Activated CD8-positive, alpha-beta memory T cell treated with anti-CD3 and anti-CD28 coated beads for 4 hours (primary cell): Measurements from ENCODE around the gene CCDC169.

Experiments used
- DNase-seq, 2 donors: peaks; one replicate each; pipeline ENCODE4 v3.0.0-alpha.2; 2020; ENCODE audit warnings: low read depth in 2 of 2

The CCDC169 gene

DNA sequence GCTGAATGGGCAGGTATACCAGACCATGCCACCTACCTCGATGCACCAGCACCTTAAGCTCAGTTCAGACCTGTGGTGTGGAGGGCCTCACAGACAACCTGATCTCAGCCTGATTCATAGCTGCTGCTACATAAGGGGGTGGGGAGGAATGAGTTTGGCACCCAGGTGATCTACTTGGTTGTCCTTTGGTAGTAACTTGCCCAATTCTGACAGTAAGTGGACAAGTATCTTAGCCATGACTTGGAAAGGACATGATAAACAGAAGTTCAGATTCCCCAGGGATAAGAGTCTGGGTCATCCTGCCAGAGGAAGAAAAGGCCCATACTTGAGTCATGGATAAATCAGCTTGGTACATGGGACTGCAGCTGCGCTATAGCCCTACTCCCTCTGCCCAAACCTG is 54.9 kb downstream of the CCDC169 start:
- no peak for DNase-seq

DNA sequence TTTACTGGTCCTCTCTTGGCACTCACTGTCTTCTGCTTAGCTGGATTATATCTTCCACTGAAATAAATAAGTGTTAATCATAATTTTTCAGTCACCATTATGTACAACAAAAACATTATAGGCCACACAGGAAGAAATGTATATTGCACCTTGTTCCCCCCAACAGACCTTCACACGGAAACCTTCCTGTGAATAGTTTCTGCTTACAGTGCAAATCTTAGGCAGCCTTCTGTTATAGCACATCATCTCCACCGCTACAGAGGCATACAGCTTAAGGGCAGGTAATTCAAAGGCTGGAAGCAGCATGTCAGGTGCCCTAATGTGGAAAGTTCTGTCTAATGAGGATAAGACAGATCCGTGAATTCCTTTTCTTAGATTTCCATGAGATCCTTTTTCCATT is 66.4 kb downstream of the CCDC169 start:
- DNase-seq: no peak

DNA sequence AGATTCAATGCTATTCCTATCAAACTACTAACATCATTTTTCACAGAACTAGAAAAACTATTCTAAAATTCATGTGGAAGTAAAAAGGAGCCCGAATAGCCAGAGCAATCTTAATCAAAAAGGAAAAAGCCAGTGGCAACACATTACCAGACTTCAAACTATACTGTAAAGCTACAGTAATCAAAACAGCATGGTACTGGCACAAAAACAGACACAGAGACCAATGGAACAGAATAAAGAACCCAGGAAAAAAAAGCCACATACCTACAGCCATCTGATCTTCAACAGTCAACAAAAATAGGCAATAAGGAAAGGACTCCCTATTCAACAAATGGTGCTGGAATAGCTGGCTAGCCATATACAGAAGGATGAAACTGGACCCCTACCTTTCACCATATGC is 72.9 kb downstream of the CCDC169 start:
- no peak for DNase-seq

DNA sequence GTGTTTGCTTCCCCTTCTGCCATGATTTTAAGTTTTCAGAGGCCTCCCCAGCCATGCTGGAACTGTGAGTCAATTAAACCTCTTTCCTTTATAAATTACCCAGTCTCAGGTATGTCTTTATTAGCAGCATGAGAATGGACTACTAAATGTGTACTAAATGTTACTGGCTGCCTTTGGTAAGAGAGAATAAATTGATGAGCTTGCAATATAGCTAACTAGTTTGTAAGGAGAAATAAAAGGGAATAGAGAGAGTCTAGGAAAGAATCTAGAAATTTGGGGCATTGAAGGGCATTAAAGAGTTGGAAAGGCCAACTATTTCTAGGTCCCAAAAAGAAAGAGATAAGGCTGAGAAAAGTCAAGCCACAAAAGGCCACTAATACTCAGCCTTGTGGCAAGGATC is 77.7 kb downstream of the CCDC169 start:
- no peak for DNase-seq

DNA sequence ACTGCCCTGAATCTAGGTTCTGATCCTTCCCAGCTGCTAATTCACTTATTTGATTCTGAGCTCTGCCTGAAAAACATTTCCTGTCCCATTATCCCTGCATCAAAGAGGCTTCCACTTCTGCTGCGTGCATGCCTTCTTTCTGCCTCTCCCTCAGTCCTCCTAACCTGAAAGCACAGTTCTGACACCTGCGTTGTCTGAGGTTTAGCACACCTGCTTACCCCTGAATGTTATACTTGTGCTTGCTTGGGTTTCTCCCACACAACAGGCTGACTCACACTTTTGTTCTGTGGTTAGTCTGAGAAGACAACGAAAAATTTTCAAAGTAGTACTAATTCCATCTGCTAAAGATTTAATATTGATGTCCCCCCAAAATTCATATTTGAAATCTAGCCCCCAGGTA is 80.2 kb downstream of the CCDC169 start:
- DNase-seq: no peak

DNA sequence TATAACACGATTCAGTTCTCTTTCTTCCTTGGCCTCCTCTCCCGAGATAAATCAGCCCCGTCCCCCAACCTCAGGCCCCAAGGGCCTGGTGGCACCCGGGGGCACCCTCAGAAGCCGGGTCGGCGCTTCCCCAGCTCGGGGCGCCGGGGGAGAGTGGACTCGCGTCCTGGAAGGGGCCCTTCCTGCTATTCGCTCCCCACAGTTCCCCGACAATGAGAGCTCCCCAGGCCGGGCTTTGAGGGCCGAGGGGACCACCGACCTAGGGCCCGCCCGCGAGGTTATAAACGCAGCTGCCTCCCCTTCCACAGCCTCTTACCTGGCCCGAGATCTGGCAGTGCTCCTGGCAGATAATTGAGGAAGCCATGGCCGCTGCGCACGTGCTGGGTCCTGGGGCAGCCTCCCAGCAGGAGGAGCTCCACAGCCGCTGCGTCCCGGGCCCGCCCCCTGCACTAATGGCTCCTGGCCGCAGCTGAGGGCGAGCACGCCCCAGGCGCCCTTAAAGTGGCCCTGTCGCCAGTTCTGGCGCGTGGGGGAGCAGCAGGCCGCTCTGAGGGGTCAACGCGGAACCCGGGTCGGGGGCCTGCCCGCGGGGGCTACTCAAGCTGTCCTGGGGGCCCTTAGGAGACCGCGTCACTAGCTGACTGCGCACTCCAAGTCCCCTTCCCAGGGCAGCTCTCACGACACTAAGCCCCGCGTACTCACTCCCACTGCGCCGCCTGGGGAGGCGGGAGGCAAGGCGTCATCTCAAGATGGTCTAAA is 83.3 kb downstream of the CCDC169 start, which contains the start of gene SOHLH2:
TSS of gene SOHLH2 (minus strand) at position 394 of the 759 bp plus-strand sequence. CDS start at position 364, 30 bp downstream.
- DNase-seq: no peak

DNA sequence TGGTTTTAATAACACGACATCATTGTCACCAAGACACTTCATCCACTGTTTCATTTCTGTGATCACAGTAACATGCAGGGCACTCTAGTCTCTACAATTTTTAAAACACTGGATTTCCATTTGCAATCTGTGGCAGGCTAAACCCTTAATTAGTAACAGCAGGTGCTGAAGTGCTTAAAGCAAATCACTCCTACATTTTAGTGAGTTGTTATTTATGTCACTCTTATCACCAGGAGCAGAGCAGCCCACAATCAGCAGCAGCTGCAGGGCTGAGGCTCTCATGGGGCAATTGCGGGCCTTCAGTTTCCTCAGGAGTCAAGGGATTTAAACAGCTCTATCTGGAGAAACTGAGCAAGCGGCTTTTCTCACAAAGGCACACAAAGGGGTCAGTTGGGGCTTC is 84.8 kb downstream of the CCDC169 start:
- no peak for DNase-seq

DNA sequence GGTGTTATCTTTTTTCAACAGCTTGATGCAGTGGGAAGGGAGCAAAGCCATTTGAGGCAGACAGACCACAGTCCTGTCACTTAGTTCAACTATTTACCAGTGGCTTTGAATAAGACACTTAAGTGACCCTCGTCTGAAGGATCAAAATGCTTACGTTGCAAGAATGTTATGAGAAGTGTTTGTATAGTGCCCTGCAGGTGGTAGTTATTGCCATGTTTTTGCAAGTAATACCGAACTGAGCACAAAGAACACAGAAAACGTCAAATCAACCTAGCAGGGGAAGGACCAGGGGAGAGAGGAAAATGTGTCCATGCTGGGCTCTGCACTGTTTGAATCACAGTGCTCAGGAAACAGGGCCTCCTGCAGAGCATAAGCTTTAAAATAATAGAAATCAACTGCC is 86.0 kb downstream of the CCDC169 start:
- no peak for DNase-seq

DNA sequence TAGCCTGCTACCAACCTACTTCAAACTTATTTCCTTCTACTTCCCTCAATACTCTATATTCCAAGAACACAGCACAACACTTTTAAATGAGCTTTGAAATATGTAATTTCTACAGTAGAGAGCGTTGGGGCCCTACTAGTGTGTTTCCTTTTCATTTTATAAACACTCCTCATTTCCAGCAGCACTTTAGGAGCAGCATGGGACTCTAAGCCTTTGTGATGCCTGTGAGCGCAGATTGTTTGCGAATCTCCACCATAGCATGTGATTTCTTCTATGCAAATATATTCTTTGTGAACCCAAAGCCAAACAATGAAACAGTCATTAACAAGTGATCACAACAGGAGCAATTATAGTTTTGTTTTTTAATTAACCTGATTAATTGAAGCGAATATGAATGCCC is 86.9 kb downstream of the CCDC169 start:
- DNase-seq: no peak

DNA sequence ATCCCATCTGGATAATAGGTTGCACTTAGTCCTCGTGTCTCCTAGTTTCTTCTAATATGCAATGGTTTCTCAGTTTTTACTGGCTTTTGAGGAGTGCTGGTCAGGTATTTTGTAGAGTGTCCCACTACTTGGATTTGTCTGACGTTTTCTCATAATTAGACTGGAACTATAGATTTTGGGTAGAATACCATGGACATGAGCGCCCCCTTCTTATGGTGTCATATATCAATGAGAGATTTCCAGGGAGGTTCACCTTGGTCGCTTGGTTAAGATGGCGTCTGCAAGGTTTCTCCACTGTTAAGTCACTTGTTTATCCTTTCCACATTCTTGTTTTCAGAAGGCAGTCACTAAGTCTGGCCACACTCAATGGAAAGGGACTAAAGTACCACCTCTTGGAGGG is 89.9 kb downstream of the CCDC169 start:
- DNase-seq: no peak

DNA sequence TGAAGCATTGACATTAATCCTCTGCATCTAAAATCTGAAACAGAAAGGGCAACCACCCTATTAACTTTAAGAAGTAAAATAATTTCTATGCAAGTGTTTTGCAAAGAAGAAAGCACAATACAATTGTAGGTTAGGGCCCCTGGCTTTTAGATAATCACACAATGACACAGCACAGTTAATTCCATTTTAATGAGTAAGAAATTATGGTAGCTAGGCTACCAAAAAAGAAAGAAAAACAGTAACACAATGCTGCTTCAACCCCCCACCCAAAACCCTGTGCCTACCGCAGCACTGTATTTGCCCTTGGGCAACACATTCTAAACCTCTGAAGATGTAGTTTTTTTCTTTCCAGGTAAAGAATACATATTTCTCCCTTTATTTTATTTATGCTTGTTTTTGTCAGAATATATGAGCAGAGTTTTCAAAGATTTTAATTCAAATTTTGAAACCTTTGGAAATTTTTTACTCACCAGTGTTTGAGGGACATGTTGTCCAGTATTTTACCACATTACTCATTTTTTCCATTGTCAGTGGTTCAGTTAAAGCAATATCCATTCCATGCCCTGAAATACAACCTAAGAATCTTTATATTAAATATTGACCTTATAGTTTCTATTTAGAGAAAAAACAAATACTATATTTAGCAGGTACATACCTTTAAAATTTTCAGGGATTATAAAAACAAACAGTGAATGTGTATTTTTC is 104.3 kb downstream of the CCDC169 start:
- no peak for DNase-seq

DNA sequence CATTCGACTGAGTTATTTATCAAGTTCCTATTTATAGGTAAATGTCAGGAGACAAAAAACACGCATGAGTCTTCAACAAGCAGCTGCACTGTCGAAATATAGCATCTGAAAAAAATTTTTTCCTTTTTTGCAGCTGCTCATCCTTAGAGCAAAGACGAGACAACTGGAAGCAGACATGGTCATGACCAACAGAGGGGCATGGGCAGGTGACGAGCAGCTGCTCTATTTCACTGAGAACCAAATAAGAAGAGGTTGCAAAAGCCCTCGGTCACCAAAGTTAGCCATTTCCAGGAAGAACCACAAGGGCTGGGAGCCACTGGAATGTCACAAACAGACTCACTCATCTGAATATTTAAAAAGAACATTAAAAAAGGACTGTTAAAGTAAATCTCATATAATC is 105.4 kb downstream of the CCDC169 start:
- DNase-seq: no peak

DNA sequence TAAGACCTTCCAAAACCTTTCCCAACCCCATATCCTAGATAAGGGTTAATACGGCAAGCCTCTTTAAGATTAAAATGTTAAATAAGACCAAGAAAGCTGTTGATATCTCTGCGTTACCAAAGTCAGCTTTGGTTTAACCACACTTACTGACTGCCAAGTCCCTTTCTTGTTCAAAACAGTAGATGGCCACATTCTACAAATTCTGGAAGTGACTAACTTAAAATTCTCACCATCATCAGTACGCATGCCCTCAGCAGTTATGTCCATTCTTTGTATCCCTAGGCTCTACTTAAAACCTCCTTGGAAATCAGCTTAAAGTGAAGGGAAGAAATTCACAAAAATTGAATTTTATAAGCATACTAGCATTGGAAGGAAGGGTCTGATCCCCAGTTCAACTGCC is 106.8 kb downstream of the CCDC169 start:
- no peak for DNase-seq

DNA sequence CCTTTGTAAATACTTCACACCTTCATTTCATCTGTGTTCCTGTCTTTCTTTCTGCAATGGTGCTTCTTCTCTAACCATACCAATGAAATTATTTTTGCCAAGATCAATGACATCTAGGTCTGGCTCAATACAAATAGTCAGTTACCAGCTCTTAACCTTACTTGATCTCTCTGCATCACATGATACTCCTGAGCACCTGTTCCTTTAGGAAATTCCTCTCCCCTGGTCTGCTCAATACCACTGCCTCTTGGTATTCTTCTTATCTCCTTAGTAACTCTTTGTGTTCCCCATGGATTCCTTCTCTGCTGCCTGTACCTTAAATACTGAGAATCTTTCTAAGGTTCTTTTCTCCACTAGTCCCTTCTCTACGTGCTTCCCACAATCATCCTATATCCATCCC is 109.2 kb downstream of the CCDC169 start:
- no peak for DNase-seq

DNA sequence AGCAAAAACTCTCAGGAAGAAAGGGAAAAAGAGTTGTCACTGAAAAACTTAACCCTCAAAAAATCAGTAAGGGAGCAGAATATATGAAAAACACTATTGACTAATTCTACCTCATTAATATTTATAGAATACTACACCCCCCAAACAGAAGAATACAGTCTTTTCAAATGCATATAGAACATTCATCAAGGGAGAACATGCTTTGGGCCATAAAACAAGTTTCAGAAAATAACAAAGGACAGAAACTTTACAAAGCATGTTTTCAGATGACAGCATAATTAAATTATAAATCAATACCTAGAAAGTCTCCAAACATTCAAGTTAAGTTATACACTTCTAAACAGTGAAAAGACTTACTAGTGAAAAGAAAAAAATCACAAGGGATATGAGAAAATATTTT is 113.7 kb downstream of the CCDC169 start:
- no peak for DNase-seq
